HEK293T (cell line): ENCODE data around the gene CAMKMT.

Experiments
- CTCF ChIA-PET: fragments of 350-600 bp; formaldehyde crosslinking; extraction: SDS; loops from one replicate; lab custom pipeline; 2021; ENCODE audit warnings: antibody characterized with exemption, inconsistent platforms; lab: Yijun Ruan, JAX
- POLR2A ChIA-PET: fragments of 350-600 bp; formaldehyde crosslinking; extraction: SDS; loops from one replicate; lab custom pipeline; 2020; ENCODE audit warnings: antibody characterized with exemption, inconsistent platforms; lab: Yijun Ruan, JAX
- DNase-seq: peaks from one replicate; pipeline ENCODE4 v3.0.0; 2012; ENCODE audit warnings: mixed read lengths; ENCODE audit errors: extremely low spot score
- BHLHE40 ChIP-seq: fragments of 450-650 bp; IDR thresholded peaks from 2 replicates; pipeline ENCODE4 v1.6.1; 2016; ENCODE audit warnings: mild to moderate bottlenecking, moderate library complexity, borderline replicate concordance
- CTBP1 ChIP-seq: fragments of 450-650 bp; IDR thresholded peaks from 2 replicates; pipeline ENCODE4 v1.6.1; 2016; ENCODE audit warnings: borderline replicate concordance
- L3MBTL2 ChIP-seq: fragments of 450-650 bp; conservative IDR thresholded peaks from 2 replicates; pipeline ENCODE4 v1.6.1; 2016; ENCODE audit warnings: mild to moderate bottlenecking
- ZNF384 ChIP-seq: fragments of 450-650 bp; IDR thresholded peaks from 2 replicates; pipeline ENCODE4 v1.6.1; 2016
- TF ChIP-seq, protein P1 (sequence below): fragments of 450-650 bp; IDR thresholded peaks from 2 replicates; pipeline ENCODE4 v1.6.1; 2016

The CAMKMT gene

DNA sequence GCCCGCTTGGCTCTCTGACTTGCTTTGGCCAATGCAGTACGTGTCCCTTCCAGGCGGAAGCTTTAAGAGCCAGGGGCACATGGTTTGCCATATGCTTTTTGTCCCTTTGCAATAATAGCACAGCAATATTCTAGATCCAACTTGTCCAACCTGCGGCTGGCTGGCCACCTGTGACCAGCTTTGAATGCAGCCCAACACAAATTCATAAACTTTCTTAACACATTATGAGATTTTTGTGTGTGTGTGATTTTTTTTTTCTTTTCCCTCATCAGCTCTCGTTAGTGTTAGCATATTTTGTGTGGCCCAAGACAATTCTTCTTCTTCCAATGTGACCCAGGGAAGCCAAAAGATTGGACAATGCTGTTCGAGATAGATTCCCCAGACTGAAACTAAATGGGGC is 460.4 kb downstream of the CAMKMT start:
- TF ChIP-seq L3MBTL2 (no peak), BHLHE40 (no peak), ZNF384 (no peak), CTBP1 (no peak)
- TF ChIP-seq, protein P1, sequence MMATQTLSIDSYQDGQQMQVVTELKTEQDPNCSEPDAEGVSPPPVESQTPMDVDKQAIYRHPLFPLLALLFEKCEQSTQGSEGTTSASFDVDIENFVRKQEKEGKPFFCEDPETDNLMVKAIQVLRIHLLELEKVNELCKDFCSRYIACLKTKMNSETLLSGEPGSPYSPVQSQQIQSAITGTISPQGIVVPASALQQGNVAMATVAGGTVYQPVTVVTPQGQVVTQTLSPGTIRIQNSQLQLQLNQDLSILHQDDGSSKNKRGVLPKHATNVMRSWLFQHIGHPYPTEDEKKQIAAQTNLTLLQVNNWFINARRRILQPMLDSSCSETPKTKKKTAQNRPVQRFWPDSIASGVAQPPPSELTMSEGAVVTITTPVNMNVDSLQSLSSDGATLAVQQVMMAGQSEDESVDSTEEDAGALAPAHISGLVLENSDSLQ, result no peak
- CTCF ChIA-PET, result no interaction called here
- POLR2A ChIA-PET, result no interaction called here

More for the DNA sequence above, 460.4 kb downstream of the CAMKMT start:
- no peak for DNase-seq
